AG09309 (cell line): ENCODE measurements around the gene DPYD.

Experiments
- DNase-seq: peaks from one replicate; pipeline ENCODE4 v3.0.0-alpha.2; 2010; ENCODE audit warnings: low read depth
- H3K4me3 ChIP-seq: 2 replicates; pipeline ENCODE4 v1.5.1; 2011; ENCODE audit warnings: mild to moderate bottlenecking, low read depth, low read length, moderate library complexity; ENCODE audit not compliant: control insufficient read depth
- CTCF ChIP-seq: IDR thresholded peaks from 2 replicates; pipeline ENCODE4 v1.5.1; 2011; ENCODE audit warnings: mild to moderate bottlenecking, low read depth, low read length, inconsistent platforms; ENCODE audit not compliant: insufficient read depth, control insufficient read depth; ENCODE audit errors: missing control alignments

DPYD gene

GRCh38 chr1:97901017-97901658 is 19.7 kb downstream of the DPYD start:
- TF ChIP-seq CTCF: no peak
- DNase-seq: no peak
- H3K4me3 ChIP-seq: no peak overlapping the region

DNA sequence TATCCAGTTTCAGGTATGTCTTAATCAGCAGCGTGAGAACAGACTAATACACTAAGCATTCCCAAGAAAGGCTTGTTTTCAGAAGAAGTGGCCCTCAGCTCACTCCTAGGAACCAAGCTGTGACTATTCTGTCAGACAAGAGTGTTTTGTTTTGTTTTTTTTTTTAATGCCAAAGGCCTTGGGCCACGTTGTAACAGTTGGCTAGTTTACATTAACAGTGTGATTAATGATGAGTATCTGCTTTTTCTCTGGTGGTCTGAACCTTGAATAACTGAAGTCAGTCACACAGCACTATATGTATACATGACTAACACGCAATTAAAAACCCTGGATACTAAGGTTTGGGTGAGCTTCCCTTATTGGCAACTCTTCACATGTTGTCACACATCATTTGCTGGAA is 21.9 kb downstream of the DPYD start:
- DNase-seq: no peak
- H3K4me3 ChIP-seq: no peak overlapping the region
- no peak for TF ChIP-seq CTCF

DNA sequence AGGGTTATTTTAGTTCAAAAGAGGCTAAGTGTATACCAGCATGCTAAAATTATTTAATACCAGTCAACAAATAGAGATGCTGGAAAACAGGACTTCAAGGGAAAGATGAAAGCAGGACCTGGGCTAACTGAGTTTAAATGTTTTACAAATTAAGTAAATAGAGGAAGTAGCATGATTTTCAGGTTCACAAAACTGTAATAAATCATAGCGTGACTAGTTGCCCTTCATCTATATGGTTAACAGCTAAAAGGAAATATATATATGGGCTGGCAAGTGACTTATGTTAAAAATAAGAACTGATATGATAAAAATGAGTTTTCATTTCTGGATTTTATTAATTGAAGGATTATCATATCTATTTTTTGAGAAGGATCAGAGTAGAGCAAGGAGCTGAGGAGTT is 25.6 kb downstream of the DPYD start:
- TF ChIP-seq CTCF: no peak
- DNase-seq: no peak
- no peak overlapping the region for H3K4me3 ChIP-seq

GRCh38 chr1:97893844-97894243 is 27.0 kb downstream of the DPYD start:
- no peak for DNase-seq
- TF ChIP-seq CTCF: no peak
- no peak overlapping the region for H3K4me3 ChIP-seq

DNA sequence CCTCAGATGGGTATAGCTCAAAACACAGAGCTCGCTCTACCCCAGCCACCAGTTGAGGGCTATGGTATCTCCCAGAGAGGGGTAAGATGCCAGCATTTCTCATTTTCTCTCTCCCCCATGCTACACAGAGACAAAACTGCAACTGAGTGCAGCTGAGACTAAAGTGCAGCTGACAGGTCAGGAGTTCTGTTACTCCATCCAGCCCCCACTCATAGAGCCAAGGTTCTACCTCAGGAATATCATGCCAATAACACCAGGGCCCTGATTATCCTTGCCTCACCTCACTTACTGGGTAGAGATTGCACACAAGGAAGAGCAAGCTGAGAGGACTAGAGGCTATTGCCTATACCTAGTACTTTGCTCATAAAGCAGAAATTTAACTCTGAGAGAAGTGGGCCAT is 34.6 kb downstream of the DPYD start:
- no peak for DNase-seq
- no peak overlapping the region for H3K4me3 ChIP-seq
- TF ChIP-seq CTCF: no peak

DNA sequence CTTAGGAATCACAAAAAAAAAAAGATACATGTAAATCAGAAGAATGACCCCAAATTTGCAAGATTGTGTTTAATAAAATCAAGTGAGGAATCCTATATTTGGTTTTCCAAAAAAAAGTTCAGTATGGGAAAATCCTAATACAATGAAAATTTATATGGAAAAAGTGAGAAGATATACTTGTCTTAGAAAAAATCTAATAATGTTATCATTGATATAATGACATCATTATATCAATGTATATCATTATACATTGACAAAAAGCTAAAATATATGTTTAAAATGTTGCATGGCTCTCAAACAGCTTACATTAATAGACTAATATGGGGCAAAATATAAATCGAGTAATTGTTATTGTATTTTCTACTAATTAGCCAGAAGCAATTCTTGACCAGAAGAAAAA is 37.0 kb downstream of the DPYD start:
- no peak for TF ChIP-seq CTCF
- DNase-seq: no peak
- no peak overlapping the region for H3K4me3 ChIP-seq

DNA sequence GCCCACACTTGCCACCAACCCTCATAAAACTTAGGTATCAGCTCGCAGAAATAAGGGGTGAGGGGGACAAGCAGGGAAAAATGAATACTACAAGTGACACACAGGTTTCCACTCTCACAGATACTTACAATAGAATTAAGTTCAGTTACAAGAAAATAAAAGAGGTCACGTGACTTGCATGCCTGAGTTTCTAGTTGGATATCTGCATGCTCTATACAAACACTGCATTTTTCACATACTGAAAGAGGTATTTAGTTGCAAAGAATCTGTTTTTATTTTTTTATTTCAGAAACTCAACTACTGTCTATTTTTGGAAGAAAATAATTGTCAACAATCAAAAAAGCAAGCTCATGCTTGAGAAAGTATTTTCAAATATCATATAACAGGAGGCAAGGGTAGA is 43.5 kb downstream of the DPYD start:
- no peak for TF ChIP-seq CTCF
- no peak for DNase-seq
- H3K4me3 ChIP-seq: no peak overlapping the region
